Mesenchymal stem cell (in vitro differentiated cells and primary cell): ENCODE measurements around the gene EPC2.
A peak's percentile ranks its signal among the peaks of the same experiment; 100 is the strongest.

ENCODE experiments used
- DNase-seq: peaks from one replicate; pipeline ENCODE4 v3.0.0-alpha.2; 2013
- H2AFZ ChIP-seq: one replicate; pipeline ENCODE4 v1.6.1; 2013; ENCODE audit warnings: low read depth, mild to moderate bottlenecking, control low read depth, inconsistent platforms, low read length, moderate library complexity
- H2AK5ac ChIP-seq: 2 replicates; pipeline ENCODE4 v1.6.1; 2013; ENCODE audit warnings: low read length, moderate library complexity, mild to moderate bottlenecking, inconsistent platforms; ENCODE audit not compliant: severe bottlenecking
- H2BK120ac ChIP-seq: one replicate; pipeline ENCODE4 v1.6.1; 2013; ENCODE audit warnings: low read depth, mild to moderate bottlenecking, inconsistent platforms, low read length, moderate library complexity
- H2BK12ac ChIP-seq, 2 experiments: one replicate each; pipeline ENCODE4 v1.6.1; 2013; ENCODE audit warnings: inconsistent platforms in 2 of 2, low read length in 2 of 2, mild to moderate bottlenecking in 2 of 2, moderate library complexity in 2 of 2, control low read depth in 1 of 2
- H2BK15ac ChIP-seq: one replicate; pipeline ENCODE4 v1.6.1; 2013; ENCODE audit warnings: mild to moderate bottlenecking, low read depth, inconsistent platforms; ENCODE audit not compliant: poor library complexity, severe bottlenecking
- H2BK5ac ChIP-seq: 2 replicates; pipeline ENCODE4 v1.6.1; 2013; ENCODE audit warnings: low read depth, mild to moderate bottlenecking, low read length, control low read depth, inconsistent platforms; ENCODE audit not compliant: poor library complexity, severe bottlenecking
- H3K14ac ChIP-seq, 2 experiments: one replicate each; pipeline ENCODE4 v1.6.1; 2013; ENCODE audit warnings: inconsistent platforms in 2 of 2, low read length in 2 of 2, control low read depth in 1 of 2, mild to moderate bottlenecking in 1 of 2, moderate library complexity in 1 of 2
- H3K18ac ChIP-seq, 2 experiments: one replicate each; pipeline ENCODE4 v1.6.1; 2013; ENCODE audit warnings: inconsistent platforms in 2 of 2, low read length in 2 of 2, control low read depth in 1 of 2, low read depth in 1 of 2, mild to moderate bottlenecking in 1 of 2
- H3K23ac ChIP-seq, 2 experiments: one replicate each; pipeline ENCODE4 v1.6.1; 2013; ENCODE audit warnings: inconsistent platforms in 2 of 2, low read length in 2 of 2, mild to moderate bottlenecking in 2 of 2, moderate library complexity in 2 of 2, control low read depth in 1 of 2
- H3K27ac ChIP-seq: 2 replicates; pipeline ENCODE4 v1.5.1; 2013; ENCODE audit warnings: mild to moderate bottlenecking, moderate library complexity, low read length, control low read depth, inconsistent platforms; ENCODE audit not compliant: poor library complexity, severe bottlenecking
- H3K27me3 ChIP-seq, 2 experiments: 2 replicates each; pipeline versions ENCODE4 v1.6.1 to v1.7.0; 2013; ENCODE audit warnings: low read length in 2 of 2, mild to moderate bottlenecking in 2 of 2, moderate library complexity in 2 of 2, control low read depth in 1 of 2, inconsistent platforms in 1 of 2; ENCODE audit not compliant: control insufficient read depth in 1 of 2, insufficient read depth in 1 of 2
- H3K36me3 ChIP-seq, 2 experiments: 2 replicates each; pipeline versions ENCODE4 v1.6.1 to v1.7.0; 2013; ENCODE audit warnings: low read length in 2 of 2, control low read depth in 1 of 2, inconsistent platforms in 1 of 2, low read depth in 1 of 2, mild to moderate bottlenecking in 1 of 2; ENCODE audit not compliant: insufficient read depth in 2 of 2, control insufficient read depth in 1 of 2
- H3K4ac ChIP-seq, 2 experiments: one replicate each; pipeline ENCODE4 v1.6.1; 2013; ENCODE audit warnings: inconsistent platforms in 2 of 2, low read length in 2 of 2, mild to moderate bottlenecking in 2 of 2, moderate library complexity in 2 of 2, control low read depth in 1 of 2, low read depth in 1 of 2
- H3K4me1 ChIP-seq: 2 replicates; pipeline ENCODE4 v1.6.1; 2013; ENCODE audit warnings: low read depth, low read length, control low read depth; ENCODE audit not compliant: control insufficient read depth, insufficient read depth
- H3K4me2 ChIP-seq: 2 replicates; pipeline ENCODE4 v1.6.1; 2013; ENCODE audit warnings: low read length, mild to moderate bottlenecking, inconsistent platforms; ENCODE audit not compliant: poor library complexity, severe bottlenecking
- H3K4me3 ChIP-seq, 2 experiments: 2 replicates each; pipeline versions ENCODE4 v1.5.1 to v1.7.0; 2013; ENCODE audit warnings: low read length in 2 of 2, mild to moderate bottlenecking in 2 of 2, control low read depth in 1 of 2, low read depth in 1 of 2; ENCODE audit not compliant: insufficient read depth in 1 of 2
- H3K79me1 ChIP-seq: replicated peaks from 2 replicates; pipeline ENCODE4 v1.6.1; 2013; ENCODE audit warnings: mild to moderate bottlenecking, control low read depth, low read length, inconsistent platforms; ENCODE audit not compliant: poor library complexity, severe bottlenecking
- H3K9ac ChIP-seq: 2 replicates; pipeline ENCODE4 v1.7.0; 2013; ENCODE audit warnings: mild to moderate bottlenecking, low read length, moderate library complexity
- H3K9me3 ChIP-seq: 2 replicates; pipeline ENCODE4 v1.7.0; 2013; ENCODE audit warnings: mild to moderate bottlenecking, low read length; ENCODE audit not compliant: control insufficient read depth
- H4K8ac ChIP-seq: one replicate; pipeline ENCODE4 v1.6.1; 2013; ENCODE audit warnings: inconsistent platforms, mild to moderate bottlenecking, low read length, moderate library complexity
- H4K91ac ChIP-seq: one replicate; pipeline ENCODE4 v1.6.1; 2013; ENCODE audit warnings: mild to moderate bottlenecking, low read length, inconsistent platforms
- WGBS: methylation state at CpG from one replicate; pipeline ENCODE4 v1.1.7; 2013; ENCODE audit warnings: mixed read lengths; 5-methylcytosine and 5-hydroxymethylcytosine counted together

The EPC2 gene

DNA sequence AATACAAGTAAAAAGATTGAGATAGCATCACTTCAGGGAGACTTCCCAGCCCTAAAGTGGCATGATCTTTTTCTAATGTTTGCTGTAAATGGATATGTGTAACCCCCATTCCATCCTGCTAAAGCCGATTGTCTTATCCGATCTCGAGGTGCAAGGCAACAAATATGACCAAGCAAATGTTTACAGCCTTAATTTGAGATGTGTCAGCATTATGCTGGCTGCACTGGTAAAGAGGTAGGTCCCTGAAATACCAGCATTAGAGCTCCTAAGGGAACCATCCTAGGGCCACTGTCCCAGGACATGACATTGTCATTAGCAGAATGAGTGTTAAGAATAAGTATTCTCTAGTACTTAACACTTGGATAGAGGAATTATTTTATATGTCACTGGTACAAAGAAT, 108.4 kb downstream of the EPC2 start:
- Histone ChIP-seq H2AFZ (no peak overlapping the region), H3K4me1 (no peaks in the 10 kb centered on the region), H2BK15ac (no peak overlapping the region), H3K4me3 (no peak overlapping the region), H3K18ac (no peak overlapping the region), H4K91ac (no peak overlapping the region), H3K27me3 (no peaks in the 10 kb centered on the region), H3K14ac (no peak overlapping the region), H3K4me2 (no peak overlapping the region), H3K36me3 (peaks cover 0 to 20% of the 10 kb centered on the region in 2 experiments), H3K27ac (no peak overlapping the region), H2AK5ac (no peak overlapping the region), H4K8ac (no peak overlapping the region), H3K23ac (no peak overlapping the region), H3K79me1 (peaks cover 16% of the 10 kb centered on the region), H3K9me3 (no peaks in the 10 kb centered on the region), H3K9ac (no peak overlapping the region), H2BK12ac (no peak overlapping the region), H3K4ac (no peak overlapping the region), H2BK120ac (no peak overlapping the region), H2BK5ac (no peak overlapping the region)
- DNase-seq = no peak
- WGBS = 99% methylated on average over 3 of the region's 3 CpGs

- H3K23ac ChIP-seq = no peak overlapping the region
- no peak overlapping the region for H2AFZ ChIP-seq
- H3K79me1 ChIP-seq = peaks cover 15% of the 10 kb centered on the region
- no peak overlapping the region for H3K9ac ChIP-seq
- DNase-seq = no peak
- H3K27ac ChIP-seq = no peak overlapping the region
- peaks cover 0 to 19% of the 10 kb centered on the region in 2 experiments for H3K36me3 ChIP-seq
- H4K91ac ChIP-seq = no peak overlapping the region
- no peak overlapping the region for H4K8ac ChIP-seq
- H3K18ac ChIP-seq = no peak overlapping the region
- H3K4me1 ChIP-seq = no peaks in the 10 kb centered on the region
- H3K9me3 ChIP-seq = no peaks in the 10 kb centered on the region
- H3K27me3 ChIP-seq = no peaks in the 10 kb centered on the region
- no peak overlapping the region for H2BK5ac ChIP-seq
- no peak overlapping the region for H2BK12ac ChIP-seq
- no CpG with 5 or more reads among the region's 1 CpG for WGBS
- H3K4me2 ChIP-seq = no peak overlapping the region
- H2AK5ac ChIP-seq = no peak overlapping the region
- H3K14ac ChIP-seq = no peak overlapping the region
- H3K4me3 ChIP-seq = no peak overlapping the region
- H2BK15ac ChIP-seq = no peak overlapping the region
- H2BK120ac ChIP-seq = no peak overlapping the region
- no peak overlapping the region for H3K4ac ChIP-seq
Observed at GRCh38 chr2:148754864-148755263, 110.3 kb downstream of the EPC2 start.

DNA sequence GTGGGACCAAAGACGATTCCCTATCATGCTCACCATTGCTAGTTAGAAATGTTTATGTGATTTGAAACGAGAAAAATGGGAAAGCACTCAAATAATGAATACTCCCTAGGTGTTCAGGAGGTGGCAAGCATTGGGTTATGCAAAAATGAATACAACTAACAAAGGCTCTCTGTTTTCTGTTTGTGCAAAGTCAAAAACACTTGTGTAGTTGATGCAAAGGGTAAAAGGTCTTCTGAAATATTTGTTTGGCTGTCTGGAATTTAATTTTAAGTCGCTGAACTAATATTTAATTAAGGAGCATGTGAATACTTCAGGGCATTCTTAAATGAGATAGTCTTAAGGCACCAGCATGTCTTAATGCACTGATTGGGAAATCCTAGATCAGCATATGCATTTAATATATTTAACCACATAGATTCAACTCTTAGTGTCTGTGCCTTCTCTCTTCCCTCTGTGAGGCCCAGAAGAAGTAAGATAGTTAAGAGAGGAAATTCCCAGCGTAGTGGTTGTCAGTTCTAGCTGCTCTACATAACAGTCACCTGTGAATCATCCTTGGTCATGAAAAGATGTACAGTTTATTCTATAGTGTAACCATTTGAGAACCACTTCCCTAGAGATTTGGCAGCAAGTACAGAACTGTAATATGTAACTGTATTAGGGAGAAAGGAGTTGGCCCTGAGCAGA, 111.9 kb downstream of the EPC2 start:
- Histone ChIP-seq H2AFZ (no peak overlapping the region), H3K23ac (no peak overlapping the region), H3K79me1 (peaks cover 21% of the 10 kb centered on the region), H2BK5ac (no peak overlapping the region), H3K4ac (no peak overlapping the region), H3K9me3 (no peaks in the 10 kb centered on the region), H2BK15ac (no peak overlapping the region), H3K18ac (no peak overlapping the region), H2BK120ac (no peak overlapping the region), H3K36me3 (peaks cover 0 to 19% of the 10 kb centered on the region in 2 experiments), H3K27ac (no peak overlapping the region), H3K14ac (no peak overlapping the region), H3K4me2 (no peak overlapping the region), H3K4me3 (no peak overlapping the region), H4K8ac (no peak overlapping the region), H2AK5ac (no peak overlapping the region), H3K4me1 (no peaks in the 10 kb centered on the region), H3K9ac (no peak overlapping the region), H2BK12ac (no peak overlapping the region), H3K27me3 (no peaks in the 10 kb centered on the region), H4K91ac (no peak overlapping the region)
- WGBS = 78% methylated on average over 2 of the region's 4 CpGs
- DNase-seq = peak; percentile 47

DNA sequence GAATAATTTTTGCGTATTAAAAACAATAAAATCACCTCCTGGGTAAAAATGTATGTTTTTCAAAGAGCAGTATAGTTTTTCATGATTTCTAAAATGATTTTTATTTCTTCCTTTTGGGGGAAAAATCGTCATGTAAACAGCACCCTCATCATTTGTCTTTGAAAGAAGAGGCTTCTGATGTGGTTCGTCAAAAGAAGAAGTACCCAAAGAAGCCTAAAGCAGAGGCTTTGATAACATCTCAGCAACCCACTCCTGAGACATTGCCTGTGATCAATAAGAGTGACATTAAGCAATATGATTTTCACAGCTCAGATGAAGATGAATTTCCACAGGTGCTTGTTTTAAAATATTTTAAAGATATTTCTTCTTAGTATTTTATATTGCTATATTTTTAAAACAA, 120.3 kb downstream of the EPC2 start:
- DNase-seq = no peak
- no peak overlapping the region for H3K4ac ChIP-seq
- no peaks in the 10 kb centered on the region for H3K27me3 ChIP-seq
- H2BK5ac ChIP-seq = no peak overlapping the region
- H3K4me3 ChIP-seq = no peak overlapping the region
- H4K8ac ChIP-seq = no peak overlapping the region
- peaks cover 0 to 42% of the 10 kb centered on the region in 2 experiments for H3K36me3 ChIP-seq
- H3K27ac ChIP-seq = no peak overlapping the region
- no peak overlapping the region for H2AK5ac ChIP-seq
- H3K79me1 ChIP-seq = peaks cover 10% of the 10 kb centered on the region
- H2BK15ac ChIP-seq = no peak overlapping the region
- no peak overlapping the region for H4K91ac ChIP-seq
- H2BK120ac ChIP-seq = no peak overlapping the region
- no peak overlapping the region for H3K9ac ChIP-seq
- H2BK12ac ChIP-seq = no peak overlapping the region
- H2AFZ ChIP-seq = no peak overlapping the region
- H3K18ac ChIP-seq = no peak overlapping the region
- H3K14ac ChIP-seq = no peak overlapping the region
- no peaks in the 10 kb centered on the region for H3K4me1 ChIP-seq
- no peaks in the 10 kb centered on the region for H3K9me3 ChIP-seq
- no peak overlapping the region for H3K23ac ChIP-seq
- WGBS = 100% methylated on average over 2 of the region's 3 CpGs
- H3K4me2 ChIP-seq = no peak overlapping the region
